Stimulated activated CD4-positive, alpha-beta T cell treated with anti-CD3 and anti-CD28 coated beads, TNF-alpha, amount 100 ng/mL, for 4 hours (primary cell): ENCODE data around the gene ABCB9.
"Not testable (repeated sequence)": the region's sequence is repeated elsewhere in the genome, so short reads cannot be mapped to it uniquely, and the experiment has no call there.

ENCODE experiments used
- DNase-seq, 3 experiments: peaks; one replicate each; pipeline ENCODE4 v3.0.0-alpha.2; 2020; ENCODE audit warnings: low read depth in 3 of 3

Gene ABCB9

GRCh38 chr12:122895320-122895703 lies 71.0 kb downstream of the ABCB9 start:
- no peak for DNase-seq

- no peak for DNase-seq
Observed at GRCh38 chr12:122894193-122895121, 71.8 kb downstream of the ABCB9 start.

GRCh38 chr12:122893208-122894153 lies 72.8 kb downstream of the ABCB9 start:
- no peak for DNase-seq

GRCh38 chr12:122892724-122893123 lies 73.5 kb downstream of the ABCB9 start:
- DNase-seq = not testable (repeated sequence)

GRCh38 chr12:122891661-122892525 lies 74.4 kb downstream of the ABCB9 start:
- DNase-seq = no peak

GRCh38 chr12:122889761-122890520 lies 76.3 kb downstream of the ABCB9 start:
- DNase-seq = no peak

- no peak for DNase-seq
Observed at GRCh38 chr12:122888232-122888752, 78.0 kb downstream of the ABCB9 start.

GRCh38 chr12:122887819-122888212 lies 78.4 kb downstream of the ABCB9 start:
- DNase-seq = no peak

- DNase-seq = no peak
Observed at GRCh38 chr12:122886851-122887818, 79.1 kb downstream of the ABCB9 start.

- DNase-seq = no peak
Observed at GRCh38 chr12:122886161-122886560, 80.1 kb downstream of the ABCB9 start.

GRCh38 chr12:122884860-122885259 lies 81.4 kb downstream of the ABCB9 start:
- DNase-seq = no peak

- no peak for DNase-seq
Observed at GRCh38 chr12:122884091-122884826, 82.0 kb downstream of the ABCB9 start.

GRCh38 chr12:122882908-122883558 lies 83.2 kb downstream of the ABCB9 start:
- DNase-seq = no peak

- DNase-seq = no peak
Observed at GRCh38 chr12:122880668-122881067, 85.6 kb downstream of the ABCB9 start.

- no peak for DNase-seq
Observed at GRCh38 chr12:122880155-122880667, 86.1 kb downstream of the ABCB9 start.
